ENCODE results near the gene MAST1.

DNA sequence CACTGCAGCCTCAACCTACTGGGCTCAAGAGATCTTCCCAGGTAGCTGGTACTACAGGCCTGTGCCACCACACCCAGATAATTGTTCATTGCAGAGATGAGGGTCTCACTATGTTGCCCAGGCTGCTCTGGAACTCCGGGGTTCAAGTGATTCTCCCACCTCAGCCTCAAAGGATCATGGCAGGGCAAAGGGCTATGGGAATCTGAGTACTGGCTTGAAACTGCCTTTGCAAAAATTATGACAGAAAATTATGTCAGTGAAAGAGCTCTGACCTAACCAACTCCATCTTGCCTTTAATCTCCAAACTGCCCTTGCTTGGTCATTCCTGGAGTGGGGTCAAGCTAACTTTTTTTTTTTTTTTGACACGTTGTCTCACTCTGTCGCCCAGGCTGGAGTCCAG lies 44.3 kb downstream of the MAST1 start:
- TF ChIP-seq, protein P1, sequence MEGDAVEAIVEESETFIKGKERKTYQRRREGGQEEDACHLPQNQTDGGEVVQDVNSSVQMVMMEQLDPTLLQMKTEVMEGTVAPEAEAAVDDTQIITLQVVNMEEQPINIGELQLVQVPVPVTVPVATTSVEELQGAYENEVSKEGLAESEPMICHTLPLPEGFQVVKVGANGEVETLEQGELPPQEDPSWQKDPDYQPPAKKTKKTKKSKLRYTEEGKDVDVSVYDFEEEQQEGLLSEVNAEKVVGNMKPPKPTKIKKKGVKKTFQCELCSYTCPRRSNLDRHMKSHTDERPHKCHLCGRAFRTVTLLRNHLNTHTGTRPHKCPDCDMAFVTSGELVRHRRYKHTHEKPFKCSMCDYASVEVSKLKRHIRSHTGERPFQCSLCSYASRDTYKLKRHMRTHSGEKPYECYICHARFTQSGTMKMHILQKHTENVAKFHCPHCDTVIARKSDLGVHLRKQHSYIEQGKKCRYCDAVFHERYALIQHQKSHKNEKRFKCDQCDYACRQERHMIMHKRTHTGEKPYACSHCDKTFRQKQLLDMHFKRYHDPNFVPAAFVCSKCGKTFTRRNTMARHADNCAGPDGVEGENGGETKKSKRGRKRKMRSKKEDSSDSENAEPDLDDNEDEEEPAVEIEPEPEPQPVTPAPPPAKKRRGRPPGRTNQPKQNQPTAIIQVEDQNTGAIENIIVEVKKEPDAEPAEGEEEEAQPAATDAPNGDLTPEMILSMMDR (IDR thresholded peaks at IDR 0.05) = no peak
- TF ChIP-seq POLR2A (IDR thresholded peaks at IDR 0.05) = no peak

Data from testis (tissue), 2 donors.